Panc1 (cell line): Measurements from ENCODE around the gene SLC46A2.

Experiments used
- CTCF ChIP-seq: fragments of 450-650 bp; IDR thresholded peaks from 2 replicates; pipeline ENCODE4 v1.5.1; 2017; ENCODE audit warnings: mild to moderate bottlenecking
- POLR2AphosphoS5 ChIP-seq: IDR thresholded peaks from 2 replicates; pipeline ENCODE4 v1.6.1; 2012; ENCODE audit warnings: mild to moderate bottlenecking, low read depth, low read length, moderate library complexity
- REST ChIP-seq, 2 experiments: IDR thresholded peaks; 2 replicates each; pipeline ENCODE4 v1.6.1; 2011 to 2012; ENCODE audit warnings: low read depth in 2 of 2, control low read depth in 1 of 2, low read length in 1 of 2, mild to moderate bottlenecking in 1 of 2, moderate library complexity in 1 of 2; ENCODE audit not compliant: insufficient read depth in 1 of 2
- SIN3A ChIP-seq: IDR thresholded peaks from 2 replicates; pipeline ENCODE4 v1.6.1; 2012; ENCODE audit warnings: low read depth, mild to moderate bottlenecking, low read length, moderate library complexity, borderline replicate concordance; ENCODE audit not compliant: insufficient read depth
- TCF7L2 ChIP-seq: IDR thresholded peaks from 2 replicates; pipeline ENCODE4 v1.6.1; 2011; ENCODE audit warnings: mild to moderate bottlenecking, low read depth, low read length, inconsistent platforms

- TF ChIP-seq CTCF (no peak), TCF7L2 (no peak), POLR2AphosphoS5 (no peak), REST (IDR thresholded peaks at IDR 0.05; ENCODE audit: insufficient read depth in 1 of 2, low read depth in 2 of 2, low read length in 1 of 2) (no peak), SIN3A (no peak)
Measured at GRCh38 chr9:112911736-112912135, 21.1 kb upstream of the SLC46A2 start.
